ENCODE results near the gene ANKRD12. TPM values are rescaled to one million over a fixed set of nuclear protein-coding genes. Genes with fewer than 3 reads are reported as not detected.
A peak's percentile ranks its signal among the peaks of the same experiment; 100 is the strongest.
"Not testable (repeated sequence)": the region's sequence is repeated elsewhere in the genome, so short reads cannot be mapped to it uniquely, and the experiment has no call there.

Gene ANKRD12
- total RNA-seq (100 to 1,000 TPM in 4 of 5 experiments, 10 to 100 TPM in 1; 98.9 to 274 (median 204) TPM), polyA plus RNA-seq (10 to 100 TPM; 48.7 to 90.0 TPM), total RNA-seq (230 reads per million, percentile 94 among the genes with 10 or more reads in this experiment)

- H3K27me3 Mint-ChIP-seq = no peaks in the 10 kb centered on the region
- Histone ChIP-seq H3K27ac (ENCODE audit: low read depth, low read length) (peak within 1 kb of the TSS; percentile 88), H3K4me3 (ENCODE audit: low read length) (peak within 1 kb of the TSS; percentile 86), H3K36me3 (ENCODE audit: control insufficient read depth in 2 of 3, insufficient read depth in 3 of 3, low read length in 3 of 3) (peaks cover 0 to 11% (median 7%) of the 10 kb centered on the region in 3 experiments), H3K27me3 (ENCODE audit: control insufficient read depth in 2 of 2, insufficient read depth in 2 of 2, low read length in 2 of 2) (no peaks in the 10 kb centered on the region), H3K9me3 (ENCODE audit: control insufficient read depth in 2 of 3, low read length in 3 of 3) (no peaks in the 10 kb centered on the region), H3K4me1 (ENCODE audit: control insufficient read depth in 2 of 2, insufficient read depth in 2 of 2, low read length in 2 of 2) (peaks cover 42 to 50% of the 10 kb centered on the region in 2 donors)
- H3K9me3 Mint-ChIP-seq = no peaks in the 10 kb centered on the region
- POLR2A ChIA-PET = interaction anchor here (0.7 to 19.8 kb wide), 15 partner anchors 10 to 777 kb away, joined by 3 to 472 read pairs (median 11); partner anchors contain the start of genes NDUFV2, TWSG1 and VAPA
- H3K27ac Mint-ChIP-seq = peak within 1 kb of the TSS; percentile 95 to 99 (median 98)
- CTCF ChIA-PET = interaction anchor here (0.6 to 3.4 kb wide), 8 partner anchors 10 to 380 kb away, joined by 3 to 20 read pairs (median 4); partner anchors contain the start of gene NDUFV2
- peak; percentile 93 to 98 (median 96) for DNase-seq
- H3K36me3 Mint-ChIP-seq = peaks cover 3 to 21% (median 16%) of the 10 kb centered on the region in 5 donors
- H3K4me3 Mint-ChIP-seq = peak within 1 kb of the TSS; percentile 95 to 99 (median 98)
- peak; percentile 89 for ATAC-seq
- H3K4me1 Mint-ChIP-seq = peaks cover 45 to 75% (median 69%) of the 10 kb centered on the region in 7 donors
- intact Hi-C loops (cut with micrococcal nuclease) = loop anchor here (1.0 to 10.0 kb wide), 16 partner anchors 8 to 777 kb away; partner anchors contain the start of genes MTCL1 (in 2 of the 2), NDUFV2 (in 2 of the 2), PPP4R1 (in 2 of the 2) and RALBP1 (in 2 of the 2)
Measured at GRCh38 chr18:9136315-9137155, at the start of gene ANKRD12. Gene ANKRD12 (plus strand): TSS chr18:9136781. CDS start chr18:9182433, 45,652 bp downstream.

GRCh38 chr18:9087144-9087543 lies 49.4 kb upstream of the ANKRD12 start:
- no peaks in the 10 kb centered on the region for H3K9me3 ChIP-seq (ENCODE audit: control insufficient read depth in 2 of 3, low read length in 3 of 3)
- H3K27ac ChIP-seq (ENCODE audit: low read depth, low read length) = no peak overlapping the region
- Mint-ChIP-seq H3K36me3 (peaks cover 0 to 27% (median 0%) of the 10 kb centered on the region in 5 donors), H3K4me1 (peaks cover 32 to 75% (median 65%) of the 10 kb centered on the region in 7 donors), H3K27me3 (no peaks in the 10 kb centered on the region), H3K9me3 (peaks cover 0 to 2% (median 0%) of the 10 kb centered on the region in 11 donors), H3K4me3 (no peak overlapping the region), H3K27ac (peak overlapping the region; percentile 10 to 93 (median 39))
- intact Hi-C loops (cut with micrococcal nuclease) = no loop called here
- H3K27me3 ChIP-seq (ENCODE audit: control insufficient read depth in 2 of 2, insufficient read depth in 2 of 2, low read length in 2 of 2) = no peaks in the 10 kb centered on the region
- H3K36me3 ChIP-seq (ENCODE audit: control insufficient read depth in 2 of 3, insufficient read depth in 3 of 3, low read length in 3 of 3) = no peaks in the 10 kb centered on the region
- H3K4me3 ChIP-seq (ENCODE audit: low read length) = no peak overlapping the region
- no peak for DNase-seq
- ATAC-seq = no peak
- CTCF ChIA-PET = interaction anchor here (1.7 kb wide), 1 partner anchor 14 kb away, joined by 4 read pairs; no protein-coding TSS in a partner anchor
- peaks cover 27 to 31% of the 10 kb centered on the region in 2 donors for H3K4me1 ChIP-seq (ENCODE audit: control insufficient read depth in 2 of 2, insufficient read depth in 2 of 2, low read length in 2 of 2)
- POLR2A ChIA-PET = interaction anchor here (1.0 to 4.0 kb wide), 2 partner anchors 9 to 15 kb away, joined by 3 to 13 read pairs; partner anchors contain the start of gene NDUFV2

GRCh38 chr18:9088252-9088651 lies 48.3 kb upstream of the ANKRD12 start:
- Histone ChIP-seq H3K27me3 (ENCODE audit: control insufficient read depth in 2 of 2, insufficient read depth in 2 of 2, low read length in 2 of 2) (no peaks in the 10 kb centered on the region), H3K4me1 (ENCODE audit: control insufficient read depth in 2 of 2, insufficient read depth in 2 of 2, low read length in 2 of 2) (peaks cover 18 to 33% of the 10 kb centered on the region in 2 donors), H3K9me3 (ENCODE audit: control insufficient read depth in 2 of 3, low read length in 3 of 3) (no peaks in the 10 kb centered on the region), H3K27ac (ENCODE audit: low read depth, low read length) (no peak overlapping the region), H3K4me3 (ENCODE audit: low read length) (no peak overlapping the region), H3K36me3 (ENCODE audit: control insufficient read depth in 2 of 3, insufficient read depth in 3 of 3, low read length in 3 of 3) (no peaks in the 10 kb centered on the region)
- Mint-ChIP-seq H3K36me3 (peaks cover 0 to 32% (median 0%) of the 10 kb centered on the region in 5 donors), H3K27ac (peak overlapping the region; percentile 9 to 97 (median 61)), H3K9me3 (peaks cover 0 to 4% (median 0%) of the 10 kb centered on the region in 11 donors), H3K4me3 (peak overlapping the region in 2 of 10 donors; percentile 10 to 39), H3K4me1 (peaks cover 27 to 75% (median 63%) of the 10 kb centered on the region in 7 donors), H3K27me3 (no peaks in the 10 kb centered on the region)
- no peak for ATAC-seq
- POLR2A ChIA-PET = interaction anchor here (0.6 to 1.2 kb wide), 3 partner anchors 15 to 1816 kb away, joined by 3 to 4 read pairs (median 3); no protein-coding TSS in a partner anchor
- CTCF ChIA-PET = interaction anchor here (1.7 kb wide), 1 partner anchor 15 kb away, joined by 4 read pairs; no protein-coding TSS in a partner anchor
- no peak for DNase-seq
- intact Hi-C loops (cut with micrococcal nuclease) = no loop called here

- intact Hi-C loops (cut with micrococcal nuclease); H3K27ac ChIP-seq (ENCODE audit: low read depth, low read length); H3K9me3 Mint-ChIP-seq; DNase-seq; H3K4me3 ChIP-seq (ENCODE audit: low read length); H3K9me3 ChIP-seq (ENCODE audit: control insufficient read depth in 2 of 3, low read length in 3 of 3); H3K27me3 ChIP-seq (ENCODE audit: control insufficient read depth in 2 of 2, insufficient read depth in 2 of 2, low read length in 2 of 2); H3K36me3 ChIP-seq (ENCODE audit: control insufficient read depth in 2 of 3, insufficient read depth in 3 of 3, low read length in 3 of 3); ATAC-seq; H3K27me3 Mint-ChIP-seq: not testable (repeated sequence)
- Mint-ChIP-seq H3K36me3 (peaks cover 0 to 33% (median 0%) of the 10 kb centered on the region in 5 donors), H3K4me3 (peak overlapping the region in 3 of 10 donors; percentile 10 to 66 (median 54)), H3K4me1 (peaks cover 23 to 72% (median 62%) of the 10 kb centered on the region in 7 donors), H3K27ac (peak overlapping the region; percentile 44 to 97 (median 67))
- CTCF ChIA-PET = interaction anchor here (1.7 kb wide), 1 partner anchor 15 kb away, joined by 4 read pairs; no protein-coding TSS in a partner anchor
- POLR2A ChIA-PET = interaction anchor here (0.6 to 1.2 kb wide), 3 partner anchors 15 to 1816 kb away, joined by 3 to 4 read pairs (median 3); no protein-coding TSS in a partner anchor
- peaks cover 14 to 34% of the 10 kb centered on the region in 2 donors for H3K4me1 ChIP-seq (ENCODE audit: control insufficient read depth in 2 of 2, insufficient read depth in 2 of 2, low read length in 2 of 2)
Measured at GRCh38 chr18:9088727-9089126, 47.9 kb upstream of the ANKRD12 start.

GRCh38 chr18:9090578-9090977 lies 46.0 kb upstream of the ANKRD12 start:
- DNase-seq (no peak), ATAC-seq (no peak)
- Histone ChIP-seq H3K27ac (ENCODE audit: low read depth, low read length) (peak overlapping the region; percentile 69), H3K36me3 (ENCODE audit: control insufficient read depth in 2 of 3, insufficient read depth in 3 of 3, low read length in 3 of 3) (no peaks in the 10 kb centered on the region), H3K4me1 (ENCODE audit: control insufficient read depth in 2 of 2, insufficient read depth in 2 of 2, low read length in 2 of 2) (peaks cover 22 to 48% of the 10 kb centered on the region in 2 donors), H3K4me3 (ENCODE audit: low read length) (peak overlapping the region; percentile 24), H3K9me3 (ENCODE audit: control insufficient read depth in 2 of 3, low read length in 3 of 3) (no peaks in the 10 kb centered on the region), H3K27me3 (ENCODE audit: control insufficient read depth in 2 of 2, insufficient read depth in 2 of 2, low read length in 2 of 2) (no peaks in the 10 kb centered on the region)
- Mint-ChIP-seq H3K36me3 (peaks cover 0 to 38% (median 0%) of the 10 kb centered on the region in 5 donors), H3K27me3 (no peaks in the 10 kb centered on the region), H3K4me1 (peaks cover 37 to 81% (median 69%) of the 10 kb centered on the region in 7 donors), H3K27ac (peak overlapping the region; percentile 88 to 97 (median 94)), H3K4me3 (peak overlapping the region in 9 of 10 donors; percentile 7 to 88 (median 66)), H3K9me3 (peaks cover 0 to 4% (median 0%) of the 10 kb centered on the region in 11 donors)
- intact Hi-C loops (cut with micrococcal nuclease) = no loop called here
- POLR2A ChIA-PET = interaction anchor here (0.9 to 8.3 kb wide), 7 partner anchors 7 to 49 kb away, joined by 3 to 61 read pairs (median 4); partner anchors contain the start of genes ANKRD12 and NDUFV2
- CTCF ChIA-PET = interaction anchor here (0.9 to 1.0 kb wide), 2 partner anchors 15 to 17 kb away, joined by 3 to 4 read pairs; no protein-coding TSS in a partner anchor

All from naive thymus-derived CD4-positive, alpha-beta T cell (primary cell).